Thyroid gland (tissue), 4 donors: ENCODE data around the gene TOM1.

Experiments
- POLR2A ChIP-seq, 2 donors: fragments of 450-650 bp; IDR thresholded peaks; one replicate each; pipeline ENCODE4 v1.6.1; 2017; ENCODE audit warnings: antibody characterized with exemption in 2 of 2, mild to moderate bottlenecking in 2 of 2, moderate library complexity in 1 of 2
- TF ChIP-seq, protein P1 (sequence below), 6 experiments: fragments of 200-600 bp in 3 of 6; fragments of 450-650 bp in 3 of 6; sonication (generic) in 3 of 6; IDR thresholded peaks; one replicate each; pipeline ENCODE4 v1.5.1; 2016 to 2019; ENCODE audit warnings: antibody characterized with exemption in 6 of 6, mild to moderate bottlenecking in 2 of 6, inconsistent platforms in 1 of 6, moderate library complexity in 1 of 6

DNA sequence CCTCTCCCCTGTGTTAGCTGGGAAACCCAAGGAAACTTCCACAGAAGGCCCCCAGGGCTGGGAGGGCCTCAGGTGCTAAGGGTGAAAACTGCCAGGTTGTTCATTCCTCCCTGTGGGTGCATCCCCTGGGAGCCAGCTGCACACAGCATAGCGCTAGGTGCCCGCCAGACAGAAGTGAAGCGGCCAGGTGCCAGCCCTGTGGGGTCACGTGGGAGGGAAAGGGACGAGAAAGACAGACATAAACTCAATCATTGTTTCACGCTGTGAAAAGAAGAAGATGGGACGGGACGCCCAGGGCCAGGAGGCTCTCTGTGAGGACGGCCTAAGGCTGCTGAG, 49.6 kb downstream of the TOM1 start:
- TF ChIP-seq, protein P1, sequence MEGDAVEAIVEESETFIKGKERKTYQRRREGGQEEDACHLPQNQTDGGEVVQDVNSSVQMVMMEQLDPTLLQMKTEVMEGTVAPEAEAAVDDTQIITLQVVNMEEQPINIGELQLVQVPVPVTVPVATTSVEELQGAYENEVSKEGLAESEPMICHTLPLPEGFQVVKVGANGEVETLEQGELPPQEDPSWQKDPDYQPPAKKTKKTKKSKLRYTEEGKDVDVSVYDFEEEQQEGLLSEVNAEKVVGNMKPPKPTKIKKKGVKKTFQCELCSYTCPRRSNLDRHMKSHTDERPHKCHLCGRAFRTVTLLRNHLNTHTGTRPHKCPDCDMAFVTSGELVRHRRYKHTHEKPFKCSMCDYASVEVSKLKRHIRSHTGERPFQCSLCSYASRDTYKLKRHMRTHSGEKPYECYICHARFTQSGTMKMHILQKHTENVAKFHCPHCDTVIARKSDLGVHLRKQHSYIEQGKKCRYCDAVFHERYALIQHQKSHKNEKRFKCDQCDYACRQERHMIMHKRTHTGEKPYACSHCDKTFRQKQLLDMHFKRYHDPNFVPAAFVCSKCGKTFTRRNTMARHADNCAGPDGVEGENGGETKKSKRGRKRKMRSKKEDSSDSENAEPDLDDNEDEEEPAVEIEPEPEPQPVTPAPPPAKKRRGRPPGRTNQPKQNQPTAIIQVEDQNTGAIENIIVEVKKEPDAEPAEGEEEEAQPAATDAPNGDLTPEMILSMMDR (IDR thresholded peaks at IDR 0.05) = no peak
- TF ChIP-seq POLR2A (IDR thresholded peaks at IDR 0.05) = no peak
